ENCODE results near the gene SLC1A2.

The SLC1A2 gene

DNA sequence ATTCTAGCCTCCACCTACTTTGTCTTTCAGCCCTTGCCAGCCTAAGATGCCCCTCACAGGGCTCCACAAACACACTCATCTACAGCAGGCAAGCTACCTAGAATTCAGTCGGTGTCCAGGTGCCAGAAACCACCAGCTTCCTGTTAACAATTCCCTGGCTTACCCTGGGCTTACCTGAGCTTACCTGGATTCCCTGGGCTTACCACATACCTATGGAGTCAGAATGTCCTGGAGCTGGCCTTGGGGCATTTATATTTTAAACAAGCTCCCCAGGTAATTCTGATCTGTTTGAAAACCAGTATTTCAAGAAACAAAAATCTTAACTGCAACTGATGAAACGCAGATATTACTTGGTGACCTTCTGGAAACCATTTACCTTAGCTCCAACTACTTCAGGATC is 123.6 kb downstream of the SLC1A2 start:
- TF ChIP-seq, protein P1, sequence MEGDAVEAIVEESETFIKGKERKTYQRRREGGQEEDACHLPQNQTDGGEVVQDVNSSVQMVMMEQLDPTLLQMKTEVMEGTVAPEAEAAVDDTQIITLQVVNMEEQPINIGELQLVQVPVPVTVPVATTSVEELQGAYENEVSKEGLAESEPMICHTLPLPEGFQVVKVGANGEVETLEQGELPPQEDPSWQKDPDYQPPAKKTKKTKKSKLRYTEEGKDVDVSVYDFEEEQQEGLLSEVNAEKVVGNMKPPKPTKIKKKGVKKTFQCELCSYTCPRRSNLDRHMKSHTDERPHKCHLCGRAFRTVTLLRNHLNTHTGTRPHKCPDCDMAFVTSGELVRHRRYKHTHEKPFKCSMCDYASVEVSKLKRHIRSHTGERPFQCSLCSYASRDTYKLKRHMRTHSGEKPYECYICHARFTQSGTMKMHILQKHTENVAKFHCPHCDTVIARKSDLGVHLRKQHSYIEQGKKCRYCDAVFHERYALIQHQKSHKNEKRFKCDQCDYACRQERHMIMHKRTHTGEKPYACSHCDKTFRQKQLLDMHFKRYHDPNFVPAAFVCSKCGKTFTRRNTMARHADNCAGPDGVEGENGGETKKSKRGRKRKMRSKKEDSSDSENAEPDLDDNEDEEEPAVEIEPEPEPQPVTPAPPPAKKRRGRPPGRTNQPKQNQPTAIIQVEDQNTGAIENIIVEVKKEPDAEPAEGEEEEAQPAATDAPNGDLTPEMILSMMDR (IDR thresholded peaks at IDR 0.05; ENCODE audit: low read depth, low read length), result no peak
- Histone ChIP-seq H3K36me3 (no peaks in the 10 kb centered on the region), H3K4me3 (ENCODE audit: low read depth, low read length) (no peak overlapping the region), H3K9me3 (no peaks in the 10 kb centered on the region), H3K27me3 (no peaks in the 10 kb centered on the region), H3K4me1 (no peaks in the 10 kb centered on the region)
- no peak for DNase-seq

DNA sequence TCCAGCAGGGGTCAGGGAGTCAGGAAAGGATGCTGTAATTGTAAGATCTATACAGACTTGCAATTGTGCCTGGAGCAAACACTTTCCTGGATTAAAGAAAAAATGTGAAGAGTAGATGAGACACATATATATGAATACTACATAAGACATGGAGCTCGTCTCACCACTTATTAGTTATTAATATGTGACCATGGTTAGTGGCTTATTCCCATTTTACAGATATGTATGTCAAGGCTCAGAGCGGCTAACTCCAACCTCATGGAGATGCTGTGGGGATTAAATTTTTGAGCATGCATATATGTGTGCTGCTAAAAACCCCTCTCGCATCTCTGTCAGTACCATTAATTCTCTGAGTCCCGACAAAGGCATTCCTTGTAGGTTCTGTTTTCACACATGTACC is 125.7 kb downstream of the SLC1A2 start:
- DNase-seq, result no peak
- Histone ChIP-seq H3K4me3 (ENCODE audit: low read depth, low read length) (no peak overlapping the region), H3K27me3 (no peaks in the 10 kb centered on the region), H3K9me3 (no peaks in the 10 kb centered on the region), H3K4me1 (no peaks in the 10 kb centered on the region), H3K36me3 (no peaks in the 10 kb centered on the region)
- TF ChIP-seq, protein P1 (IDR thresholded peaks at IDR 0.05; ENCODE audit: low read depth, low read length), result no peak

DNA sequence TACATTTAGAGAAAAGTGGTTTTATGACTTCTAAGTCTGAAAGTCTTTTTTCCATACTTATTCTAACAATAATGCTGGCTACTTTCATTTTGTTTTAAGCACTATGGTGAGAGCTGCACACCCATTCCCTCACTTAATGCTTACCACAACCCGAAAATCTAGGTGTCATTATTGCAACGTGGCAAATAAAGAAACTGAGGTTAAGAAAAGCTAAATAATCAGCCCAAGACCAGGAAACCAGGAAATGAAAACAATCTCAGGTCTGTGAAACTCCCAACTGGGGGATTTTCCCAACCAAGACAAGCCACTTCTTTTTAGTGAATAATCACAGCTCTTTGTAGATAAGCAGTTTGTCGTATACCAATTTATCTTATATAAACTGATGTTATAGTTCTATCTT is 126.3 kb downstream of the SLC1A2 start:
- Histone ChIP-seq H3K9me3 (no peaks in the 10 kb centered on the region), H3K27me3 (no peaks in the 10 kb centered on the region), H3K4me1 (no peaks in the 10 kb centered on the region), H3K4me3 (ENCODE audit: low read depth, low read length) (no peak overlapping the region), H3K36me3 (no peaks in the 10 kb centered on the region)
- DNase-seq, result no peak
- TF ChIP-seq, protein P1 (IDR thresholded peaks at IDR 0.05; ENCODE audit: low read depth, low read length), result no peak

DNA sequence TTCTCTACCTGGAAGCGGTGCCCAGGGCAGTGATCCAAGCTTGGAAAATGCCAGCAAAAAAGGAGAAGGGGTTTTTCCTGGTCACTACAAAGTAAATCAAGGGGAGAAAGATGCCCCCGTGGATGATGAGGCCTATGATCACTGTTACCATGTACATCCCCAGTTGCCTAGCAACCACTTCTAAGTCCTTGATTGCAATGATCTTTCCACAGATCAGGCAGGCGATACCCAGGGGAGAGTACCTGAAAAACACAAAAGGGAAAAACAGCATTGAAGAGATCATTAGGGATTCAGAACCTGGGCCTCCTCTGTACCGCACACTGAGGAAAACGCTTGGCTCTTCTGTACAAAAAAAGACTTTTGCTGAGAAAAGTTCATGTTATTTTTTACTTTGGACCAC is 127.1 kb downstream of the SLC1A2 start:
- TF ChIP-seq, protein P1 (IDR thresholded peaks at IDR 0.05; ENCODE audit: low read depth, low read length), result no peak
- H3K9me3 ChIP-seq, result no peaks in the 10 kb centered on the region
- no peaks in the 10 kb centered on the region for H3K4me1 ChIP-seq
- H3K27me3 ChIP-seq, result no peaks in the 10 kb centered on the region
- no peak for DNase-seq
- H3K36me3 ChIP-seq, result no peaks in the 10 kb centered on the region
- no peak overlapping the region for H3K4me3 ChIP-seq (ENCODE audit: low read depth, low read length)

DNA sequence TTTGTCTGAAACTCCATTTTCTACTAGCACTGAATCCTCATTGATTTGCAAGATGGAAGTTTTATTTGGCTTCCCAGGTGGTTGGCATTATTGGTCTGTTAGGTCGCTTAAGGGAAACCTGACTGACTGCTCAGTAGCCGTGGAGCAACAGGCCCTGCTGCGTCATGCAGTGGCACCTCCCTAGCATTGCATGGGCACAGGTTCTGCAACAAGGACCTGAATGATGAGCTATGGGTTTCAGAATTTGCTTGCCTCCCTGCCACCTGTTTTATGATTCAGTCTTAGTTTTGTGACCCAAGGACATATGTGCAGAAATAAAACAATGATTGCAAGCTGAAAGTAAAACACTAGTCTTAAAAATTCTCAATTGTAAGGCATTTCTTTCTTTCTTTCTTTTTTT is 128.5 kb downstream of the SLC1A2 start:
- no peak overlapping the region for H3K4me3 ChIP-seq (ENCODE audit: low read depth, low read length)
- no peaks in the 10 kb centered on the region for H3K36me3 ChIP-seq
- no peak for DNase-seq
- H3K9me3 ChIP-seq, result no peaks in the 10 kb centered on the region
- H3K4me1 ChIP-seq, result no peaks in the 10 kb centered on the region
- H3K27me3 ChIP-seq, result no peaks in the 10 kb centered on the region
- TF ChIP-seq, protein P1 (IDR thresholded peaks at IDR 0.05; ENCODE audit: low read depth, low read length), result no peak

DNA sequence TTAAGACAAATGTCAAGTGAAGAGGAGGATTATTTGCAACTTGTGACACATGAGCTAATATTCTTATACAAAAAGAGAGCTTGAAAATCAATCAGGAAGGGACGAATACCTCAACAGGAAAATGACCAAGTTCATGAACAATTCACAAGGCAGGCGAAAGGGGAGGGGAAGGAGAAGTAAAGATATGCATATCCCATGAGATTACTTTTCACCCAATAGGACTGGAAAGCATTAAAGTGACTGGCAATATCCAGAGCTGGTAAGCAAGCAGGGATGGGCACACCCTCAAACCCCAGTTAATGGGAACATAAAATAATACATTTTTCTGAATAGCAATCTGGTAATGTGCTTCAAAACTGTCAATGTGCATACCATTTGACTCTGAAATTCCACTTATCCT is 129.5 kb downstream of the SLC1A2 start:
- TF ChIP-seq, protein P1 (IDR thresholded peaks at IDR 0.05; ENCODE audit: low read depth, low read length), result no peak
- DNase-seq, result no peak
- no peaks in the 10 kb centered on the region for H3K4me1 ChIP-seq
- H3K9me3 ChIP-seq, result no peaks in the 10 kb centered on the region
- no peaks in the 10 kb centered on the region for H3K27me3 ChIP-seq
- H3K36me3 ChIP-seq, result no peaks in the 10 kb centered on the region
- no peak overlapping the region for H3K4me3 ChIP-seq (ENCODE audit: low read depth, low read length)
